Measurements from ENCODE around the gene ST6GALNAC6.

ST6GALNAC6 gene

DNA sequence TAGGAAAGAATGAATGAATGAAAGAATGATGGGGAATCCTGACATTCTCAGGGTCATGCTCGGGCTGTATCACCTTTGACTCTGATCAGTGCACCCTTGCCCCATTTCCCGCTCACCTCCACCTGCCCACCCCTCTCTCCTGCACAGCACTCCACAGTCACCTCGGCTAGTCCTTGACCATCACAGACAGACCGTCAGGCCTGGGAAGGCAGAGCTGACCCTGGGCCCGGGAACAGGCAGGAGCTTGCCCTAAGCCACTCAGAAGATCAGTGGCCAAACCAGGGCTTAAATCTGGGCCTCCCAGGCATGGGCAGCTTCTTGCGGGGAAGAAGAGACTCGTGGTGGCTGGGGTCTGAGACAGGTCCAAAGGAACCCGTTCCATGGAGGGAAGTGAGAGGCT is 3.6 kb downstream of the ST6GALNAC6 start:
- peaks cover 23% of the 10 kb centered on the region for H3K9me3 ChIP-seq (ENCODE audit: insufficient read depth, low read depth, low read length)
- peaks cover 7 to 22% of the 10 kb centered on the region in 2 experiments for H3K4me1 ChIP-seq (ENCODE audit: control insufficient read depth in 1 of 2, insufficient read depth in 2 of 2, low read length in 2 of 2)
- H3K79me1 ChIP-seq (ENCODE audit: low read length), result peaks cover 11% of the 10 kb centered on the region
- no peak overlapping the region for H3K18ac ChIP-seq (ENCODE audit: low read length)
- DNase-seq, result no peak
- H4K8ac ChIP-seq (ENCODE audit: low read depth, low read length), result no peak overlapping the region
- H2AK5ac ChIP-seq (ENCODE audit: low read length), result no peak overlapping the region
- peak overlapping the region; percentile 14 for H3K9ac ChIP-seq (ENCODE audit: low read length)
- H2BK5ac ChIP-seq (ENCODE audit: low read depth, low read length, poor library complexity), result no peak overlapping the region
- H2BK12ac ChIP-seq (ENCODE audit: low read length), result no peak overlapping the region
- no peak overlapping the region for H3K4me3 ChIP-seq (ENCODE audit: low read depth, low read length)
- H3K36me3 ChIP-seq (ENCODE audit: control insufficient read depth in 1 of 2, insufficient read depth in 2 of 2, low read length in 2 of 2), result peaks cover 34 to 37% of the 10 kb centered on the region in 2 experiments
- H4K91ac ChIP-seq (ENCODE audit: low read depth, low read length), result no peak overlapping the region
- H3K4me2 ChIP-seq (ENCODE audit: low read length), result no peak overlapping the region
- H4K12ac ChIP-seq (ENCODE audit: low read depth, low read length), result no peak overlapping the region
- H3K27me3 ChIP-seq (ENCODE audit: insufficient read depth, low read length), result no peaks in the 10 kb centered on the region
- no peak overlapping the region for H3K23ac ChIP-seq (ENCODE audit: low read length)
- H2AFZ ChIP-seq (ENCODE audit: insufficient read depth, low read length, poor library complexity), result no peak overlapping the region
- no peak overlapping the region for H2BK120ac ChIP-seq (ENCODE audit: insufficient read depth, low read length, poor library complexity)
- no peak overlapping the region for H3K27ac ChIP-seq (ENCODE audit: low read depth, low read length)
- no peak overlapping the region for H3K4ac ChIP-seq (ENCODE audit: low read depth, low read length)
- WGBS (ENCODE audit: extremely low coverage, insufficient coverage, insufficient read length), result no CpG with 5 or more reads among the region's 8 CpGs
- H3K79me2 ChIP-seq (ENCODE audit: control insufficient read depth, insufficient read depth, low read length, poor library complexity), result peaks cover 4% of the 10 kb centered on the region
- H3K14ac ChIP-seq (ENCODE audit: low read length), result no peak overlapping the region

GRCh38 chr9:127893392-127893791 is 6.0 kb downstream of the ST6GALNAC6 start:
- Histone ChIP-seq H3K23ac (ENCODE audit: low read length) (no peak overlapping the region), H3K36me3 (ENCODE audit: control insufficient read depth in 1 of 2, insufficient read depth in 2 of 2, low read length in 2 of 2) (peaks cover 44 to 45% of the 10 kb centered on the region in 2 experiments)
- WGBS (ENCODE audit: extremely low coverage, insufficient coverage, insufficient read length), result no CpG with 5 or more reads among the region's 4 CpGs

DNA sequence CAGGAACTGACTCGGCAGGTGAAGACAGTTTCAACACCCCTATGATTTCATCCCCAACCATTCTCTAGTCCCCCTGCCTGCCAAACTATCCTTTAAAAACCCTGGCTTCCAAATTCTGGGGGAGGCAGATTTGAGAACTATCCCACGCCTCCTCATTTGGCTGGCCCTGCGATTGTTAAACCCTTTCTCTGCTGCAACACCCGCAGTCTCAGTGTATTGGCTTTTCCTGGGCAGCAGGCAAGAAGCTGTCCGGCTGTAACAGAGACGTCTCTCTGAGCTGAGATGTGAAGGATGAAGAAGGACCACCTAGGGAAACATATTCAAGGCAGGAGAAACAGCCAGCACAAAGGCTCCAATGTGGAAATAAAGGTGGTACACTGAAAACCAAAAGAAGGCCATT is 6.6 kb downstream of the ST6GALNAC6 start:
- Histone ChIP-seq H2BK120ac (ENCODE audit: insufficient read depth, low read length, poor library complexity) (no peak overlapping the region), H3K27ac (ENCODE audit: low read depth, low read length) (no peak overlapping the region), H4K8ac (ENCODE audit: low read depth, low read length) (no peak overlapping the region), H3K4me1 (ENCODE audit: control insufficient read depth in 1 of 2, insufficient read depth in 2 of 2, low read length in 2 of 2) (peaks cover 7 to 11% of the 10 kb centered on the region in 2 experiments), H3K9ac (ENCODE audit: low read length) (no peak overlapping the region), H2AK5ac (ENCODE audit: low read length) (no peak overlapping the region), H2BK5ac (ENCODE audit: low read depth, low read length, poor library complexity) (no peak overlapping the region), H3K18ac (ENCODE audit: low read length) (no peak overlapping the region), H3K79me2 (ENCODE audit: control insufficient read depth, insufficient read depth, low read length, poor library complexity) (no peaks in the 10 kb centered on the region), H3K4me3 (ENCODE audit: low read depth, low read length) (no peak overlapping the region), H2BK12ac (ENCODE audit: low read length) (no peak overlapping the region), H3K27me3 (ENCODE audit: insufficient read depth, low read length) (no peaks in the 10 kb centered on the region), H4K91ac (ENCODE audit: low read depth, low read length) (no peak overlapping the region), H3K36me3 (ENCODE audit: control insufficient read depth in 1 of 2, insufficient read depth in 2 of 2, low read length in 2 of 2) (peaks cover 45% of the 10 kb centered on the region in 2 experiments), H3K23ac (ENCODE audit: low read length) (no peak overlapping the region), H3K4ac (ENCODE audit: low read depth, low read length) (no peak overlapping the region), H3K79me1 (ENCODE audit: low read length) (peaks cover 2% of the 10 kb centered on the region), H4K12ac (ENCODE audit: low read depth, low read length) (no peak overlapping the region), H3K4me2 (ENCODE audit: low read length) (no peak overlapping the region), H3K9me3 (ENCODE audit: insufficient read depth, low read depth, low read length) (peaks cover 23% of the 10 kb centered on the region), H2AFZ (ENCODE audit: insufficient read depth, low read length, poor library complexity) (no peak overlapping the region), H3K14ac (ENCODE audit: low read length) (no peak overlapping the region)
- no peak for DNase-seq
- WGBS (ENCODE audit: extremely low coverage, insufficient coverage, insufficient read length), result no CpG with 5 or more reads among the region's 6 CpGs

More at GRCh38 chr9:127893392-127893791, 6.0 kb downstream of the ST6GALNAC6 start:
- no peak overlapping the region for H3K4ac ChIP-seq (ENCODE audit: low read depth, low read length)
- no peak overlapping the region for H3K14ac ChIP-seq (ENCODE audit: low read length)
- no peak overlapping the region for H3K9ac ChIP-seq (ENCODE audit: low read length)
- H3K79me1 ChIP-seq (ENCODE audit: low read length), result peaks cover 2% of the 10 kb centered on the region
- no peak overlapping the region for H2BK12ac ChIP-seq (ENCODE audit: low read length)
- no peak overlapping the region for H3K27ac ChIP-seq (ENCODE audit: low read depth, low read length)
- no peak overlapping the region for H3K4me3 ChIP-seq (ENCODE audit: low read depth, low read length)
- no peak overlapping the region for H3K18ac ChIP-seq (ENCODE audit: low read length)
- no peak for DNase-seq
- H4K8ac ChIP-seq (ENCODE audit: low read depth, low read length), result no peak overlapping the region
- no peaks in the 10 kb centered on the region for H3K27me3 ChIP-seq (ENCODE audit: insufficient read depth, low read length)
- H3K79me2 ChIP-seq (ENCODE audit: control insufficient read depth, insufficient read depth, low read length, poor library complexity), result no peaks in the 10 kb centered on the region
- H2AFZ ChIP-seq (ENCODE audit: insufficient read depth, low read length, poor library complexity), result no peak overlapping the region
- peaks cover 7 to 12% of the 10 kb centered on the region in 2 experiments for H3K4me1 ChIP-seq (ENCODE audit: control insufficient read depth in 1 of 2, insufficient read depth in 2 of 2, low read length in 2 of 2)
- H2BK5ac ChIP-seq (ENCODE audit: low read depth, low read length, poor library complexity), result no peak overlapping the region
- H4K91ac ChIP-seq (ENCODE audit: low read depth, low read length), result no peak overlapping the region
- peaks cover 23% of the 10 kb centered on the region for H3K9me3 ChIP-seq (ENCODE audit: insufficient read depth, low read depth, low read length)
- H4K12ac ChIP-seq (ENCODE audit: low read depth, low read length), result no peak overlapping the region
- no peak overlapping the region for H2BK120ac ChIP-seq (ENCODE audit: insufficient read depth, low read length, poor library complexity)
- H3K4me2 ChIP-seq (ENCODE audit: low read length), result no peak overlapping the region
- H2AK5ac ChIP-seq (ENCODE audit: low read length), result no peak overlapping the region

GRCh38 chr9:127890053-127890452 is 9.3 kb downstream of the ST6GALNAC6 start:
- no peak overlapping the region for H4K12ac ChIP-seq (ENCODE audit: low read depth, low read length)
- H3K36me3 ChIP-seq (ENCODE audit: control insufficient read depth in 1 of 2, insufficient read depth in 2 of 2, low read length in 2 of 2), result peaks cover 39 to 47% of the 10 kb centered on the region in 2 experiments
- no peak overlapping the region for H3K18ac ChIP-seq (ENCODE audit: low read length)
- H3K4me3 ChIP-seq (ENCODE audit: low read depth, low read length), result no peak overlapping the region
- no peak overlapping the region for H3K9ac ChIP-seq (ENCODE audit: low read length)
- H4K91ac ChIP-seq (ENCODE audit: low read depth, low read length), result no peak overlapping the region
- H3K4me1 ChIP-seq (ENCODE audit: control insufficient read depth in 1 of 2, insufficient read depth in 2 of 2, low read length in 2 of 2), result no peaks in the 10 kb centered on the region
- no peak overlapping the region for H2BK120ac ChIP-seq (ENCODE audit: insufficient read depth, low read length, poor library complexity)
- no peak overlapping the region for H2BK12ac ChIP-seq (ENCODE audit: low read length)
- no peak overlapping the region for H3K4me2 ChIP-seq (ENCODE audit: low read length)
- H3K27me3 ChIP-seq (ENCODE audit: insufficient read depth, low read length), result no peaks in the 10 kb centered on the region
- no peak overlapping the region for H3K14ac ChIP-seq (ENCODE audit: low read length)
- no peaks in the 10 kb centered on the region for H3K79me2 ChIP-seq (ENCODE audit: control insufficient read depth, insufficient read depth, low read length, poor library complexity)
- DNase-seq, result no peak
- no peak overlapping the region for H3K27ac ChIP-seq (ENCODE audit: low read depth, low read length)
- H3K9me3 ChIP-seq (ENCODE audit: insufficient read depth, low read depth, low read length), result peaks cover 22% of the 10 kb centered on the region
- H3K4ac ChIP-seq (ENCODE audit: low read depth, low read length), result no peak overlapping the region
- no peaks in the 10 kb centered on the region for H3K79me1 ChIP-seq (ENCODE audit: low read length)
- no peak overlapping the region for H3K23ac ChIP-seq (ENCODE audit: low read length)
- WGBS (ENCODE audit: extremely low coverage, insufficient coverage, insufficient read length), result no CpG with 5 or more reads among the region's 3 CpGs
- no peak overlapping the region for H2AK5ac ChIP-seq (ENCODE audit: low read length)
- no peak overlapping the region for H2AFZ ChIP-seq (ENCODE audit: insufficient read depth, low read length, poor library complexity)
- no peak overlapping the region for H2BK5ac ChIP-seq (ENCODE audit: low read depth, low read length, poor library complexity)
- no peak overlapping the region for H4K8ac ChIP-seq (ENCODE audit: low read depth, low read length)
